Iris pigment epithelial cell (primary cell): ENCODE results near the gene C19orf73.
"Not testable (repeated sequence)": the region's sequence is repeated elsewhere in the genome, so short reads cannot be mapped to it uniquely, and the experiment has no call there.

Experiments used
- DNase-seq: peaks from one replicate; pipeline ENCODE4 v3.0.0-alpha.2; 2011; ENCODE audit warnings: low read depth

Gene C19orf73

DNA sequence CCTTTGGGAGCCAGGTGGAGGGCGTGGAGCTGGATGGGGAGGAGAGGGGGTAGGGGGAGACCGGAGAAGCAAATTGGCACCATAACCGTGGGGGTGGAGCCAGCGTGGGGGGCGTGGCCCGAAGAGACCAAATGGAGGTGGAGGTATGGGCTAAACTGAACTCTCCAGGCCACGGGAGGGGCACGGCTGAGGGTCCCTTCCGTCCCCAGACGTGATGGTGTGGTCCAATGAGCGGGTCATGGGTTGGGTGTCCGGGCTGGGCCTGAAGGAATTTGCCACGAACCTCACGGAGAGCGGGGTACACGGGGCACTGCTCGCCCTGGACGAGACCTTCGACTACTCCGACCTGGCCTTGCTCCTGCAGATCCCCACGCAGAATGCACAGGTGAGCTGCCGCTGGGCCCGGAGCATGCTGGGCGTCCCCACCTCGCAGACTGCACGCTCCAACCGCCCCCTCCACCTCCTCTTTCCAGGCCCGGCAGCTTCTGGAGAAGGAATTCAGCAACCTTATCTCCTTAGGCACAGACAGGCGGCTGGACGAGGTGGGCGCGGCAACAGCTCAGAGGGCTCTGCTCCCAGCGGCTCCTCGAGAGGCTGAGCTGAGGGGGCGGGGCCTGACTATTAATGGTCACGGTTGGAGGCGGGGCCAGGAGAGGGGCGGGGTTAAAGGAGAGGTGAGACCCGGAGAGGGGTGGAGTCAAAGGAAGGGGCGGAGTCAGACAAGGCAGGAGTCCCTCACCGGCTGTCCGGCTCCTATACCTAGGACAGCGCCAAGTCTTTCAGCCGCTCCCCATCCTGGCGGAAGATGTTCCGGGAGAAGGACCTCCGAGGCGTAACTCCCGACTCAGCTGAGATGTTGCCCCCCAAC lies 30.1 kb upstream of the C19orf73 start:
- DNase-seq = peak; percentile 88

- no peak for DNase-seq
Measured at GRCh38 chr19:49148044-49148682, 29.2 kb upstream of the C19orf73 start.

- not testable (repeated sequence) for DNase-seq
Measured at GRCh38 chr19:49146408-49146770, 27.4 kb upstream of the C19orf73 start.

GRCh38 chr19:49145573-49146407 lies 26.8 kb upstream of the C19orf73 start:
- peak; percentile 70 for DNase-seq

DNA sequence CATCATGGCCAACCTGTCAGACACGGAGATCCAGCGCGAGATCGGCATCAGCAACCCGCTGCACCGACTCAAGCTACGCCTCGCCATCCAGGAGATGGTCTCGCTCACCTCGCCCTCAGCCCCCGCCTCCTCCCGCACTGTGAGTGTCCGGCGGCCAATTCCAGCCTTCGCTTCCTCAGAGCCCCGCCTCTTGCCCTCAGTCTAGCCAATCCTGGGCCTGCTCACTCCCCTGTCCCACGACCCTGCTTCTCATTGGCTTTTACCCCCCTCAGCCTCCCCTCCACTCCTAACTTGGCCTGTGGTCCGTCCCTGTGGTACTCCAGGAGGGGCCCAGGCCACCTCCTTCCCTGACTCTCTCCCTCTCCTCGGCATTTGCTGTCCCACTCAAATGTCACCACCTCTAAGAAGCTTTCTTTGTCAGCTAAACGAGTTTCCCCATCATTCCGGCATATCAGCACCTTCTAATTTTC lies 24.0 kb upstream of the C19orf73 start:
- DNase-seq = peak; percentile 93

DNA sequence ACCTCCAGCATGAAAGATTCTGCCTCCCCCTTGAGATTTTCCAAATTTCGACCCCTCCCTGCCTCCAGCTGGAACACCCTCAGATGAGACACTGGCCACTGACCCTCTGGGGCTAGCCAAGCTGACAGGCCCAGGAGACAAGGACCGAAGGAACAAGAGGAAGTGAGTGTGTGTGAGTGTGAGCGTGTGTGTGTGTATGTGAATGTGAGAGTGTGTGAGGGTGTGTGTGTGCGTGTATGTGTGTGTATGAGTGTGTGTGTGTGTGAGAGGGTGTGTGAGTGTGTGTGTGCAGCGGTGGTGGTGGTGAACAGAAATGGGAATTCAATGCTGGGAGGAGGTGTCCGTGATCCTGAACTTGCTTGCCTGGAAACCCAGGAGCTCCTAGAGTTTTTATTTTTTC lies 22.4 kb upstream of the C19orf73 start:
- DNase-seq = no peak

DNA sequence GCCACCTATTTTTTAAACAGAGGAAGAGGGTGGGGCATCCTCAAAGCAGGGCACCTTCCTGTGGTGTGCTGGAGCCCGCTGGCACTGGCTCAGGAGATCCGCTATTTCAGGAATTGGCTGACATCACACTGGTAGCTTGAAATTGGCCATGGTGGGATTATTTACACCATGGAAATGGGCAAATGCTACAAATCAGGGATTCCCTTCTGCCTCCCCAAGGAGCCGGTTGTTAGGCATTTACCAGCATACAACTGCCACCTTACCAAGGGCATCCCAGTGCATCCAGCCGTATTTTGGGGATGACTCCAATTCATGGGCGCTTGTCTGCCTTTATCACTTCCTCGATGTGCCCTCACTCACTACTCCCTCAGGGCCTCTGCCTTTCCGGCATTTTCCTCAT lies 22.0 kb upstream of the C19orf73 start:
- DNase-seq = no peak

- no peak for DNase-seq
Measured at GRCh38 chr19:49136771-49137171, 17.8 kb upstream of the C19orf73 start.

GRCh38 chr19:49135686-49136085 lies 16.7 kb upstream of the C19orf73 start:
- DNase-seq = no peak

DNA sequence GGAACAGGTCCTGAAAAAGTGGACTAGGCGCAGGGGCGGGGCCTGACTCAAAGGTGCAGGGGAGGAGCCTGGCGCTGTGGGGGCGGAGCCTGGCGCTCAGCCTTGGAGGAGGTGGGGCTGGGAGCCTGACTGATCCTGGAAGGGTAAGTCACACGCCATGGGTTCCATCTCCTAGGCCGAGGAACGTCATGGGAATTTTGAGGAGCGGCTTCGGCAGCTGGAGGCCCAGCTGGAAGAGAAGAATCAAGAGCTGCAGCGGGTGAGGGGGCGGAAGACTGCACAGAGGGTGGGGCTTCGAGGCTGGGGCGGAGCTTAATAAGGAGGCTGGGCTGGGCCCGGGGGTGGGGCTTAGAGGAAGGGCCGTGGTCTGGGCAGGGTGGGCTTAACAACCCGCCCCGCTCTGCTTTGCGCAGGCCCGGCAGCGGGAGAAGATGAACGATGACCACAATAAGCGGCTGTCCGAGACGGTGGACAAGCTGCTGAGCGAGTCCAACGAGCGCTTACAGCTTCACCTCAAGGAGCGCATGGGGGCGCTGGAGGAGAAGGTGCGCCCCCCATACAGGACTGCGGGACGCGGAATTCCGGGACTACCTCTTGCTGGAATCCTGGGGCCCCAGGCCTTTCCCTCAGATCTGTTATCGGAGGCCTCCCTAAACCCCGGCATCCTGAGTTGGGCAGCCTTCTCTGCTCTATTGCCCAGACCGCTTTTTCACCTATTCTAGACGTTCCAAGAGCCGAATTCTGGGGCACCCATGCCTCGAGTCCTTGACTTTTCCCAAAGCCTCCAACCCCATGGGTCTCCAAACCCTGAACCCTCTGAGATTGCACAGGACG lies 14.9 kb upstream of the C19orf73 start:
- DNase-seq = peak; percentile 48

DNA sequence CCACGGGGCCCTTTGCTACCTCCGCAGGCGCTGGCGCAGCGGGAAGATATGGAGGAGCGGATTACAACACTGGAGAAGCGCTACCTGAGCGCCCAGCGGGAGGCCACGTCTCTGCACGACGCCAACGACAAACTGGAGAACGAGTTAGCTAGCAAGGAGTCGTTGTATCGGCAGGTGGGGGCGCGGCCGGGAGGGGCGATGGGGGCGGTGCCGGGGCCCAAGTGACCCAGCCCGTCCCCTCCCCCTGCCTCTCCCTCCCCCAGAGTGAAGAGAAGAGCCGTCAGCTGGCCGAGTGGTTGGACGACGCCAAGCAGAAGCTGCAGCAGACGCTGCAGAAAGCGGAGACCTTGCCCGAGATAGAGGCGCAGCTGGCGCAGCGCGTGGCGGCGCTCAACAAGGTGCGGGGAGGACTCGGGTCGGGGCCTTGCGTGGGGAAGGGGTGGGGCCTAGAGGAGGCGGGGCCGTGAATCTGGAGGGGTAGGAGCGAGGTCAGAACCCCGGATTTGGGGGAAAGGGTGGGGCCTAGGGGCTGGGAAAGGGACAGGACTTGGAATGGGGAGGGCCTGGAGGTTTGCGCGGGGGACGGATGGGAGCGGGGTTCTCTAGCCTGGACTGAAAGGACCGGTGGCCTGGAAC lies 14.1 kb upstream of the C19orf73 start:
- no peak for DNase-seq

- DNase-seq = no peak
Measured at GRCh38 chr19:49130325-49130724, 11.4 kb upstream of the C19orf73 start.

DNA sequence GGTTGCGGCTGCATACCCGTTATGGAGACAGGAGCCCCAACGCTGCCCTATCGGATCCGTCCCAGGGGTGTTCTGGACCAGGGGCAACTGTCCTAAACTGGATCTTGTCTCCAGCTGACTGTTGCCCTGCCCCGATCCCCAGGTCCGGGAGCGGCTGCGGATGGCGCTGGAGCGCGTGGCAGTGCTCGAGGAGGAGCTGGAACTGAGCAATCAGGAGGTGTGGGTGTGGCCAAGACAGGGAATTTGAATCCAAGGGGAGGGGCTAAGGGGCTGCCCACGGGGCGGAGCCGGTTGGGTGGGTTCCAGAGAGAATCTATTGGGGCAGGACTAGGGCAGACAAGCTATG lies 10.3 kb upstream of the C19orf73 start:
- DNase-seq = peak; percentile 46

DNA sequence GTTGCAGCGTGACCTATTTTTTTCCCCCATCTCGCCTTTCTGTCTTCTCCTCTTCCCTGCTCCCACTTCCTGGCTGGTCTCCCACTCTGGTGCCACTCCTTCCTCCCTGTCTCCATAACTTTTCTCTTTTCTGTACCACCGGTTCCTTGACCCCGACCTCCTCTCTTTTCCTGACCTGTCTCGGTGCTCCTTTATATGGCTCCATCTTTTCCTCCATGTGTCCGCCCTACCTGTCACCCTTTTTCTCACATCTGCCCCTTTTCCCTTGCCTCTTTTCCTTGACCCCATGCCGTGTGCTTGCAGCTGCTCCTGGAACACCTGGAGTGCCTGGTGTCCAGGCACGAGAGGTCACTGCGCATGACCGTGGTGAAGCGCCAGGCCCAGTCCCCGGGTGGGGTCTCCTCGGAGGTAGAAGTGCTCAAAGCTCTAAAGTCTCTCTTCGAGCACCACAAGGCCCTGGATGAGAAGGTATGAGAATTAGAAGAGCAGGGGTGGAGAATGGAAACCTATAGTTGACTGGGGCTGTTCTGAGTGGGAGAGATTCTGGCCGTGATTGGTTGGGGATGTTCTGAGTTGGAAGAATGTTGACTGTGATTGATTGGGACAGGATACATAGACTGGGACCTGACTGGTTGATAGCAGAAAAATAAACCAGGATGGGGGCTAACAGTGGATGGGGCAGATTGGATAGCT lies 9.7 kb upstream of the C19orf73 start:
- DNase-seq = no peak

DNA sequence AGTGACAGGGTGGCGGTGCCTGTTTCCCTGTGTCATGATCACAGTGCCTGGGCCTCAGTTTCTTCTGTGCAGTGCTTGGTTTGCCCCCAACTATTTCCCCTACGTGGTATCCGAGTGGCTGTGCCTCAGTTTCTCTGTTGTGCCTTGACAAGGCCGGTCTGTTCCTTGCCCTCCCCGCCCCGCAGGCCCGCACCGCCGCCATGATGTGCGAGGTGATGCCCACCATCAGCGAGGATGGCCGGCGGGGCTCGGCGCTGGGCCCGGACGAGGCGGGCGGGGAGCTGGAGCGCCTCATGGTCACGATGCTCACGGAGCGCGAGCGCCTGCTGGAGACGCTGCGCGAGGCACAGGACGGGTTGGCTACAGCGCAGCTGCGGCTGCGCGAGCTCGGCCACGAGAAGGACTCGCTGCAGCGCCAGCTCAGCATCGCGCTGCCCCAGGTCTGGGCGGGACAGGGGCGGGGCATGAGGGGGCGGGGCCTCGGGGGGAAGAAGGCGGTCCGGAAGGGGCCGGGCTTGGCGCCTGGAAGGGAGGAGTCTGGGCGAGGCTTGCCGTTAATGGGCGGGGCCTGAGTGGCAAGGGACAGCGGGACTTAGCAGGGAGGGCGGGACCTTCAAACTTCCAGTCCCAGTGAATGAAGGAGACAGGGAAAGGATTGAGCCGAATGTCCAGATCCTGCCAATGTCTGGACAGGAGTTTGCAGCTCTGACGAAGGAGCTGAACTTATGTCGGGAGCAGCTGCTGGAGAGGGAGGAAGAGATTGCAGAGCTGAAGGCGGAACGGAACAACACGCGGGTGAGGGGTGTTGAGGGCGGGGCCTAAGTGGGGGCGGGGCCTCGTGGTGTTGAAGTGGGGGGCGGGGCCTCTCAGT lies 9.0 kb upstream of the C19orf73 start:
- DNase-seq = peak; percentile 97

DNA sequence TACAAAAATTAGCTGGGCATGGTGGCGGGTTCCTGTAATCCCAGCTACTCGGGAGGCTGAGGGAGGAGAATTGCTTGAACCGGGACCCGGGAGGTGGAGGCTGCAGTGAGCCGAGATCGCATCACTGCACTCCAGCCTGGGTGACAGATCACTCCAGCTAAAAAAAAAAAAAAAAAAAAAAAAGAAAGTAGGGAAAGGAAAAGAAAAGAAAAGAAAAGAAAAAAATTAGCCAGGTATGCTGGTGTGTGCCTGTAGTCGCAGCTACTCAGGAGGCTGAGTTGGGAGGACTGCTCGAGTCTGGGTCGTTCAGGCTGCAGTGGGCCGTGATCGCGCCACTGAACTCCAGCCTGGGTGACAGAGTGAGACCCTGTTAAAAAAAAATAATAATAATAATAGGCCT lies 8.3 kb upstream of the C19orf73 start:
- not testable (repeated sequence) for DNase-seq

DNA sequence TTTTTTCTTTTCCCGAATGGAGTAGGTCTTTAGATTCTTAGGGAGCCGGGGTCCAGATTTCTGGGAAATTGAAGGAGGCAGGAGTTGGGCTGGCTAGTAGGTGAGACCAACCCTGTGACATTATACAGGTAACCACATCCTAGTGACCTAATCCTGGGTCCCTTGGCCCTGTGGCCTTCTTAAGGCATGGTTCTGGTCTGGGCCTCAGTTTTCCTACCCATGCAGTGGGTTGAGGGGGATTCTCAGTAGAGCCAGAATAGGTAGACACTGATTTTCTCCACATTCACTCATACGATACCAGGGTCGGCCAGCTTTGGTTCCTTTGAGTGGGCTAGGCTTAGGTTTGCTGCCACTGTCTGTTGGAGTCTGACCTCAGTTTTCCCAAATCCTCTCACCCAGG lies 7.6 kb upstream of the C19orf73 start:
- no peak for DNase-seq

DNA sequence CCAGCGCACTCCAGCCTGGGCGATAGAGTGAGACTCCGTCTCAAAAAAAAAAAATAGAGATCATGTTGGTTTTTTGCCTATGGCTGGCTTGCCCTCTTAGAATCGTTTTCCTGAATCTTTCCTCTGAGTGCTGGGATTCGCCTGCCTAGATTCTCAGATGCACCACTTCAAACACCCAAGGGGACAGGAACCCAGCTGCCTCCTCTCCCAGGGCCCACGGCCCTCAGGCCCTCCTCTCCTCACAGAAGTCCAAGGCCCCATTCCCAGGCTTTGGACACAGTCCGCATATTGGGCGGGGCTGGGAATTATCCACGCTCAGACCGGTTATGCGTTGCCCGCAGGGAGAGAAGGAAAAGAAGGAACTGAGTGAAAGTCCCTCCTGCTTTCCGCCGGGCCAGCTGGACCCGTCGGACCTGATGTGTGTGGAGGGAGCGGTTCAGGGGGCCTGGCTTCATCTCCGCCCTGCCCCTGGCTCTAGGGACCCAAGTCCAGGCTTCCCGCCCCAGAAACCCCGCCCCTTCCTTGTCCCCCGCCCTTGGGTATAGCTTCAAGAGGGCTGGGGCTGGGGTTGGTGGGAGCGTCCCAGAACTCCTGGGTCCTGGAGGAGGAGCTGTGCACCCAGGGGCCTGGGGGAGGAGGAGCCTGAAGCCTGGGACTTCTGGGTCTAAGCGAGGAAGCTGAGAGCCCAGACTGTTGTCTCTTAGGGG lies 6.2 kb upstream of the C19orf73 start:
- no peak for DNase-seq

DNA sequence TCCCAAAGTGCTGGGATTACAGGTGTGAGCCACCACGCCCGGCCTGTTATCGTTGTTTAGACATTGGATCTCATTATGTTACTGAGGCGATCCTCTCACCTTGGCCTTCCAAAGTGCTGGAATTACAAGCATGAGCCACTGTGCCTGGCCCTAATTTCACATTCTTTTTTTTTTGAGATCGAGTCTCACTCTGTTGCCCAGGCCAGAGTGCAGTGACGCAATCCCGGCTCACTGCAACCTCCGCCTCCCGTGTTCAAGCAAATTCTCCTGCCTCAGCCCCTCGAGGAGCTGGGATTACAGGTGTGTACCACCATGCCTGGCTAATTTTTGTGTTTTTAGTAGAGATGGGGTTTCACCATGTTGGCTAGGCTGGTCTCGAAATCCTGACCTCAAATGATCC lies 4.3 kb upstream of the C19orf73 start:
- not testable (repeated sequence) for DNase-seq
